OCI-LY7 (cell line): ENCODE data around the gene SMPD4. TPM values are rescaled to one million over a fixed set of nuclear protein-coding genes. Genes with fewer than 3 reads are reported as not detected.
"Not testable (repeated sequence)": the region's sequence is repeated elsewhere in the genome, so short reads cannot be mapped to it uniquely, and the experiment has no call there.

Experiments used
- BruUV-seq: library from RNA; stranded (reverse); fragments of 400-500 nt; replicated peaks from 2 replicates; lab custom pipeline; 2021; lab: Mats Ljungman, UMichigan
- CTCF ChIA-PET: fragments of 300-600 bp; sonication (Branson Sonifier 250); formaldehyde crosslinking; loops from one replicate; lab custom pipeline; 2022; ENCODE audit warnings: antibody characterized with exemption; ENCODE audit not compliant: unreplicated experiment; lab: Charles Lee
- POLR2A ChIA-PET: fragments of 300-600 bp; sonication (Branson Sonifier 250); formaldehyde crosslinking; loops from one replicate; lab custom pipeline; 2022; ENCODE audit warnings: antibody characterized with exemption; lab: Charles Lee
- DNase-seq: peaks from one replicate; pipeline ENCODE4 v3.0.0-alpha.2; 2015; ENCODE audit warnings: low spot score
- H2AFZ ChIP-seq: fragments of 200-600 bp; sonication (generic), shearing (Covaris generic); 2 replicates; pipeline ENCODE4 v1.6.1; 2014; ENCODE audit warnings: mild to moderate bottlenecking, antibody characterized with exemption, low read length, moderate library complexity
- H3K27ac ChIP-seq: fragments of 200-600 bp; sonication (generic); 2 replicates; pipeline ENCODE4 v1.5.1; 2014; ENCODE audit warnings: mixed run types, low read depth, mild to moderate bottlenecking, moderate library complexity, low read length, inconsistent platforms; ENCODE audit not compliant: poor library complexity, severe bottlenecking
- H3K36me3 ChIP-seq: fragments of 200-600 bp; sonication (generic); 2 replicates; pipeline ENCODE4 v1.6.1; 2014; ENCODE audit warnings: mild to moderate bottlenecking, antibody characterized with exemption, low read length, moderate library complexity, mixed read lengths; ENCODE audit not compliant: insufficient read depth
- H3K4me1 ChIP-seq: fragments of 200-600 bp; sonication (generic); 2 replicates; pipeline ENCODE4 v1.5.1; 2014; ENCODE audit warnings: mild to moderate bottlenecking, low read length; ENCODE audit not compliant: insufficient read depth, poor library complexity, severe bottlenecking
- H3K4me2 ChIP-seq: fragments of 200-600 bp; sonication (generic); 2 replicates; pipeline ENCODE4 v1.6.1; 2014; ENCODE audit warnings: mild to moderate bottlenecking, low read length
- H3K4me3 ChIP-seq: fragments of 200-600 bp; sonication (generic); 2 replicates; pipeline ENCODE4 v1.5.1; 2014; ENCODE audit warnings: mild to moderate bottlenecking, low read depth, low read length; ENCODE audit not compliant: poor library complexity, severe bottlenecking
- H3K79me2 ChIP-seq: fragments of 200-600 bp; sonication (generic); 2 replicates; pipeline ENCODE4 v1.6.1; 2016; ENCODE audit warnings: low read depth, mild to moderate bottlenecking, low read length, moderate library complexity, mixed read lengths; ENCODE audit not compliant: insufficient read depth
- H3K9me2 ChIP-seq: fragments of 200-600 bp; sonication (generic); 2 replicates; pipeline ENCODE4 v1.6.1; 2016; ENCODE audit warnings: mild to moderate bottlenecking, low read length, mixed read lengths; ENCODE audit not compliant: insufficient read depth
- H3K9me3 ChIP-seq: fragments of 200-600 bp; sonication (generic); 2 replicates; pipeline ENCODE4 v1.6.1; 2014; ENCODE audit warnings: mild to moderate bottlenecking, mixed run types, low read length, mixed read lengths
- H4K20me1 ChIP-seq: fragments of 200-600 bp; sonication (generic); 2 replicates; pipeline ENCODE4 v1.6.1; 2014; ENCODE audit warnings: mild to moderate bottlenecking, antibody characterized with exemption, low read length, moderate library complexity, mixed read lengths; ENCODE audit not compliant: insufficient read depth
- CTCF ChIP-seq: fragments of 200-600 bp; sonication (generic); conservative IDR thresholded peaks from 2 replicates; pipeline ENCODE4 v1.5.1; 2014; ENCODE audit warnings: mild to moderate bottlenecking, antibody characterized with exemption, low read length, moderate library complexity, mixed read lengths
- EZH2phosphoT487 ChIP-seq: fragments of 200-600 bp; sonication (generic); IDR thresholded peaks from 2 replicates; pipeline ENCODE4 v1.6.1; 2018; ENCODE audit warnings: low read depth, borderline replicate concordance, mild to moderate bottlenecking, mixed run types, antibody characterized with exemption, low read length, moderate library complexity, mixed read lengths
- intact Hi-C: fragments of 100-400 bp; cut with micrococcal nuclease; formaldehyde crosslinking; loops from one replicate; pipeline ENCODE4 v1.10.0; 2022; ENCODE audit not compliant: unreplicated experiment
- total RNA-seq, 2 experiments: library from RNA; depleted of rRNA in 1 of 2; stranded (reverse); fragments of >200 nt in 1 of 2; shearing (Covaris generic) in 1 of 2; gene quantifications; 2 replicates each; pipeline ENCODE4 v1.2.3, GENCODE V29; 2014 to 2022

The SMPD4 gene
- total RNA-seq, 2 experiments from 2014 or later, result 61.9 to 93.8 TPM

GRCh38 chr2:130150181-130151144 is 30.9 kb downstream of the SMPD4 start:
- POLR2A ChIA-PET, result interaction anchor here (0.6 kb wide), 1 partner anchor 1914 kb away, joined by 3 read pairs; no protein-coding TSS in a partner anchor

GRCh38 chr2:130148515-130148914 is 32.9 kb downstream of the SMPD4 start:
- intact Hi-C loops, result loop anchor here (5.0 kb wide), 1 partner anchor 34 kb away; the partner anchor contains the start of genes MZT2B and SMPD4
- BruUV-seq, result not testable (repeated sequence)

More at GRCh38 chr2:130150181-130151144, 30.9 kb downstream of the SMPD4 start:
- Histone ChIP-seq H4K20me1 (no peaks in the 10 kb centered on the region), H3K79me2 (no peaks in the 10 kb centered on the region), H2AFZ (no peak overlapping the region), H3K4me3 (no peak overlapping the region), H3K27ac (no peak overlapping the region), H3K9me3 (no peaks in the 10 kb centered on the region), H3K4me2 (no peak overlapping the region), H3K9me2 (no peaks in the 10 kb centered on the region), H3K4me1 (peaks cover 2% of the 10 kb centered on the region), H3K36me3 (peaks cover 20% of the 10 kb centered on the region)
- TF ChIP-seq EZH2phosphoT487 (no peak), CTCF (no peak)
- no TSS peak for BruUV-seq
- intact Hi-C loops, result no loop called here
- CTCF ChIA-PET, result no interaction called here
- no peak for DNase-seq

GRCh38 chr2:130145006-130145414 is 36.4 kb downstream of the SMPD4 start, which contains the start of gene CCDC74B:
Gene CCDC74B (minus strand): TSS chr2:130145112. CDS start chr2:130144996, 116 bp downstream.
- CTCF ChIA-PET, result not testable (repeated sequence)

More at GRCh38 chr2:130148515-130148914, 32.9 kb downstream of the SMPD4 start:
- H4K20me1 ChIP-seq, H3K4me1 ChIP-seq, H3K27ac ChIP-seq, H3K9me2 ChIP-seq, H3K4me3 ChIP-seq, H3K79me2 ChIP-seq, DNase-seq, H3K9me3 ChIP-seq, CTCF ChIA-PET, H3K4me2 ChIP-seq, H2AFZ ChIP-seq: not testable (repeated sequence)
- POLR2A ChIA-PET, result interaction anchor here (0.5 kb wide), 1 partner anchor 33 kb away, joined by 3 read pairs; the partner anchor contains the start of gene SMPD4
- H3K36me3 ChIP-seq, result peaks cover 11% of the 10 kb centered on the region

GRCh38 chr2:130143266-130144039 is 37.9 kb downstream of the SMPD4 start:
- H3K9me2 ChIP-seq, H3K9me3 ChIP-seq, H3K27ac ChIP-seq, intact Hi-C loops, H3K4me2 ChIP-seq, POLR2A ChIA-PET, H3K36me3 ChIP-seq, H3K4me1 ChIP-seq, CTCF ChIA-PET, H4K20me1 ChIP-seq, H2AFZ ChIP-seq, DNase-seq, H3K4me3 ChIP-seq, H3K79me2 ChIP-seq, BruUV-seq: not testable (repeated sequence)

More at GRCh38 chr2:130145006-130145414, 36.4 kb downstream of the SMPD4 start, which contains the start of gene CCDC74B:
- H3K36me3 ChIP-seq, H4K20me1 ChIP-seq, H3K27ac ChIP-seq, H3K4me1 ChIP-seq, H3K9me2 ChIP-seq, H3K9me3 ChIP-seq, BruUV-seq, H3K79me2 ChIP-seq: not testable (repeated sequence)
- Histone ChIP-seq H2AFZ (0 out of 2 replicates have a peak within 1 kb of the TSS, but pooled peaks have one; percentile 54), H3K4me2 (peak within 1 kb of the TSS; percentile 63), H3K4me3 (peak within 1 kb of the TSS; percentile 58)
- intact Hi-C loops, result loop anchor here (5.0 kb wide), 1 partner anchor 37 kb away; the partner anchor contains the start of genes MZT2B and SMPD4
- POLR2A ChIA-PET, result interaction anchor here (1.2 kb wide), 1 partner anchor 11 kb away, joined by 3 read pairs; no protein-coding TSS in a partner anchor
- DNase-seq, result peak; percentile 47
